H9 (cell line): Measurements from ENCODE around the gene ABCG8. TPM values are rescaled to one million over a fixed set of nuclear protein-coding genes. Genes with fewer than 3 reads are reported as not detected.

Source experiments
- DNase-seq: peaks from one replicate; pipeline ENCODE4 v3.0.0-alpha.2; 2017
- H2AFZ ChIP-seq: one replicate; pipeline ENCODE4 v1.6.1; 2013; ENCODE audit warnings: mild to moderate bottlenecking, low read length, control low read depth, moderate library complexity
- H2AK5ac ChIP-seq: 2 replicates; pipeline ENCODE4 v1.6.1; 2013; ENCODE audit warnings: low read length, control low read depth, mixed read lengths; ENCODE audit not compliant: insufficient read length
- H2BK120ac ChIP-seq: one replicate; pipeline ENCODE4 v1.6.1; 2013; ENCODE audit warnings: low read depth, mild to moderate bottlenecking, low read length, control low read depth, inconsistent platforms; ENCODE audit not compliant: poor library complexity, severe bottlenecking
- H2BK12ac ChIP-seq: 2 replicates; pipeline ENCODE4 v1.6.1; 2013; ENCODE audit warnings: low read length, control low read depth, mixed read lengths, low read depth; ENCODE audit not compliant: insufficient read length
- H2BK15ac ChIP-seq: 2 replicates; pipeline ENCODE4 v1.6.1; 2013; ENCODE audit warnings: low read depth, low read length, control low read depth
- H2BK20ac ChIP-seq: one replicate; pipeline ENCODE4 v1.6.1; 2013; ENCODE audit warnings: low read depth, mild to moderate bottlenecking, low read length, control low read depth, inconsistent platforms; ENCODE audit not compliant: poor library complexity, severe bottlenecking
- H2BK5ac ChIP-seq: 2 replicates; pipeline ENCODE4 v1.6.1; 2013; ENCODE audit warnings: low read length, control low read depth, mixed read lengths; ENCODE audit not compliant: insufficient read length
- H3K14ac ChIP-seq: 2 replicates; pipeline ENCODE4 v1.6.1; 2013; ENCODE audit warnings: low read length, control low read depth; ENCODE audit not compliant: insufficient read depth
- H3K18ac ChIP-seq: 2 replicates; pipeline ENCODE4 v1.6.1; 2013; ENCODE audit warnings: low read depth, mild to moderate bottlenecking, mixed read lengths, low read length, control low read depth; ENCODE audit not compliant: insufficient read length
- H3K23ac ChIP-seq: 2 replicates; pipeline ENCODE4 v1.6.1; 2013; ENCODE audit warnings: low read length, control low read depth, mixed read lengths, low read depth; ENCODE audit not compliant: insufficient read length
- H3K23me2 ChIP-seq: 2 replicates; pipeline ENCODE4 v1.6.1; 2013; ENCODE audit warnings: low read depth, mild to moderate bottlenecking, mixed read lengths, low read length, control low read depth; ENCODE audit not compliant: insufficient read length, poor library complexity, severe bottlenecking
- H3K27ac ChIP-seq: 2 replicates; pipeline ENCODE4 v1.5.1; 2013; ENCODE audit warnings: low read length, control low read depth, mixed read lengths, low read depth; ENCODE audit not compliant: insufficient read length
- H3K27me3 ChIP-seq: 2 replicates; pipeline ENCODE4 v1.6.1; 2013; ENCODE audit warnings: low read length, control low read depth, inconsistent platforms; ENCODE audit not compliant: insufficient read depth
- H3K4ac ChIP-seq: 2 replicates; pipeline ENCODE4 v1.6.1; 2013; ENCODE audit warnings: low read depth, mild to moderate bottlenecking, control low read depth, inconsistent platforms, low read length, moderate library complexity
- H3K4me1 ChIP-seq: 2 replicates; pipeline ENCODE4 v1.6.1; 2013; ENCODE audit warnings: low read length, control low read depth, inconsistent platforms; ENCODE audit not compliant: insufficient read depth
- H3K4me2 ChIP-seq: 2 replicates; pipeline ENCODE4 v1.6.1; 2013; ENCODE audit warnings: low read length, control low read depth, mixed read lengths; ENCODE audit not compliant: insufficient read length, insufficient read depth
- H3K56ac ChIP-seq: 2 replicates; pipeline ENCODE4 v1.6.1; 2013; ENCODE audit warnings: low read depth, mild to moderate bottlenecking, mixed read lengths, low read length, control low read depth; ENCODE audit not compliant: insufficient read length
- H3K79me1 ChIP-seq: 2 replicates; pipeline ENCODE4 v1.6.1; 2013; ENCODE audit warnings: low read depth, mild to moderate bottlenecking, moderate library complexity, low read length, control low read depth, inconsistent platforms; ENCODE audit not compliant: insufficient read depth, poor library complexity, severe bottlenecking
- H3K79me2 ChIP-seq: 2 replicates; pipeline ENCODE4 v1.6.1; 2013; ENCODE audit warnings: low read length, control low read depth, inconsistent platforms; ENCODE audit not compliant: insufficient read depth
- H3K9ac ChIP-seq: 2 replicates; pipeline ENCODE4 v1.6.1; 2013; ENCODE audit warnings: low read length, control low read depth, mixed read lengths; ENCODE audit not compliant: insufficient read length; ENCODE audit errors: extremely low read depth
- H3K9me3 ChIP-seq: one replicate; pipeline ENCODE4 v1.6.1; 2013; ENCODE audit warnings: low read depth, low read length, inconsistent platforms; ENCODE audit not compliant: control insufficient read depth
- H3T11ph ChIP-seq: one replicate; pipeline ENCODE4 v1.6.1; 2013; ENCODE audit warnings: mild to moderate bottlenecking, low read length, control low read depth, inconsistent platforms
- H4K20me1 ChIP-seq: one replicate; pipeline ENCODE4 v1.6.1; 2013; ENCODE audit not compliant: control insufficient read depth, insufficient read length, insufficient read depth
- H4K5ac ChIP-seq: 2 replicates; pipeline ENCODE4 v1.6.1; 2013; ENCODE audit warnings: low read depth, mild to moderate bottlenecking, mixed read lengths, low read length, control low read depth; ENCODE audit not compliant: insufficient read length
- H4K8ac ChIP-seq: replicated peaks from 2 replicates; pipeline ENCODE4 v1.6.1; 2013; ENCODE audit warnings: low read length, control low read depth, mixed read lengths, low read depth; ENCODE audit not compliant: insufficient read length
- H4K91ac ChIP-seq: 2 replicates; pipeline ENCODE4 v1.6.1; 2013; ENCODE audit warnings: low read depth, mild to moderate bottlenecking, moderate library complexity, mixed read lengths, low read length, control low read depth; ENCODE audit not compliant: insufficient read length
- H3K27ac Mint-ChIP-seq, 3 experiments: 2 replicates in 2 of 3; 3 replicates in 1 of 3; pipeline ENCODE4 v1.8.0; 2020 to 2021; ENCODE audit warnings: mixed read lengths in 3 of 3, mild to moderate bottlenecking in 1 of 3, moderate library complexity in 1 of 3
- H3K27me3 Mint-ChIP-seq: 2 replicates; pipeline ENCODE4 v1.8.0; 2021; ENCODE audit warnings: low read depth, mild to moderate bottlenecking, moderate library complexity, mixed read lengths
- H3K36me3 Mint-ChIP-seq, 3 experiments: 2 replicates in 2 of 3; 3 replicates in 1 of 3; pipeline ENCODE4 v1.8.0; 2020 to 2021; ENCODE audit warnings: low read depth in 3 of 3, mixed read lengths in 3 of 3; ENCODE audit not compliant: insufficient read depth in 1 of 3
- H3K4me1 Mint-ChIP-seq, 2 experiments: 2 replicates each; pipeline ENCODE4 v1.8.0; 2020; ENCODE audit warnings: mixed read lengths in 2 of 2
- H3K4me3 Mint-ChIP-seq, 2 experiments: 2 replicates in 1 of 2; 3 replicates in 1 of 2; pipeline ENCODE4 v1.8.0; 2020 to 2021; ENCODE audit warnings: mild to moderate bottlenecking in 2 of 2, mixed read lengths in 2 of 2, moderate library complexity in 1 of 2
- H3K9me3 Mint-ChIP-seq, 2 experiments: 2 replicates in 1 of 2; 3 replicates in 1 of 2; pipeline ENCODE4 v1.8.0; 2020; ENCODE audit warnings: mild to moderate bottlenecking in 2 of 2, mixed read lengths in 2 of 2, moderate library complexity in 1 of 2
- CTCF ChIP-seq: fragments of 200-600 bp; sonication (generic); conservative IDR thresholded peaks from 3 replicates; pipeline ENCODE4 v1.8.0; 2021; ENCODE audit warnings: antibody characterized with exemption, mild to moderate bottlenecking
- WGBS: extraction: QIAGEN DNeasy Blood & Tissue Kit; methylation state at CpG from one replicate; pipeline ENCODE4 v1.1.7; 2013; ENCODE audit warnings: missing lambda C conversion rate, low lambda C conversion rate, mixed read lengths; ENCODE audit not compliant: insufficient read length; ENCODE audit errors: extremely low coverage; 5-methylcytosine and 5-hydroxymethylcytosine counted together
- total RNA-seq: library from RNA; stranded (reverse); gene quantifications from 2 replicates; pipeline ENCODE4 v1.2.1, GENCODE V29; 2021

ABCG8 gene
- total RNA-seq, 1 experiment from 2014 or later, result not detected

- Histone ChIP-seq H2BK15ac (no peak overlapping the region), H4K20me1 (no peaks in the 10 kb centered on the region), H3K14ac (no peak overlapping the region), H3K4me2 (no peak overlapping the region), H3K4ac (no peak overlapping the region), H2BK5ac (no peak overlapping the region), H3K27me3 (no peaks in the 10 kb centered on the region), H3K9me3 (no peaks in the 10 kb centered on the region), H3K4me1 (no peaks in the 10 kb centered on the region), H4K91ac (no peak overlapping the region), H3K9ac (no peak overlapping the region), H3T11ph (no peak overlapping the region), H3K79me2 (no peaks in the 10 kb centered on the region), H3K18ac (no peak overlapping the region), H3K56ac (no peak overlapping the region), H2BK12ac (no peak overlapping the region), H3K79me1 (no peaks in the 10 kb centered on the region), H3K23ac (no peak overlapping the region), H4K8ac (no peak overlapping the region), H2BK20ac (no peak overlapping the region), H2AK5ac (no peak overlapping the region), H3K27ac (no peak overlapping the region), H3K23me2 (no peaks in the 10 kb centered on the region), H4K5ac (no peak overlapping the region), H2BK120ac (no peak overlapping the region), H2AFZ (no peak overlapping the region)
- H3K27ac Mint-ChIP-seq, result no peak overlapping the region
- H3K9me3 Mint-ChIP-seq, result no peaks in the 10 kb centered on the region
- H3K27me3 Mint-ChIP-seq, result no peaks in the 10 kb centered on the region
- H3K36me3 Mint-ChIP-seq, result no peaks in the 10 kb centered on the region
- H3K4me1 Mint-ChIP-seq, result 0 out of 4 replicates have a peak, but pooled peaks cover 0 to 2% of the 10 kb centered on the region in 2 experiments
- no CpG with 5 or more reads among the region's 2 CpGs for WGBS
- no peak overlapping the region for H3K4me3 Mint-ChIP-seq
- no peak for DNase-seq
- no peak for TF ChIP-seq CTCF
These were observed 32.1 kb upstream of the ABCG8 start for GRCh38 chr2:43806719-43807031.
